SU-DHL-6 (cell line): Measurements from ENCODE around the gene USP26.
"Not testable (repeated sequence)": the region's sequence is repeated elsewhere in the genome, so short reads cannot be mapped to it uniquely, and the experiment has no call there.

Experiments
- H2AFZ ChIP-seq: fragments of 200-600 bp; sonication (generic); 2 replicates; pipeline ENCODE4 v1.6.1; 2014; ENCODE audit warnings: low read depth, mild to moderate bottlenecking, moderate library complexity, mixed read lengths, antibody characterized with exemption, low read length; ENCODE audit not compliant: severe bottlenecking
- H3F3A ChIP-seq: fragments of 200-600 bp; shearing (Covaris generic); 2 replicates; pipeline ENCODE4 v1.6.0; 2016; ENCODE audit warnings: antibody characterized with exemption, mild to moderate bottlenecking; ENCODE audit not compliant: insufficient read depth
- H3K27ac ChIP-seq: fragments of 200-600 bp; sonication (generic); 2 replicates; pipeline ENCODE4 v1.5.1; 2016; ENCODE audit warnings: low read depth, mild to moderate bottlenecking, low read length, moderate library complexity, mixed read lengths
- H3K27me3 ChIP-seq: fragments of 200-600 bp; sonication (generic), shearing (Covaris generic); 2 replicates; pipeline ENCODE4 v1.6.0; 2014; ENCODE audit warnings: mild to moderate bottlenecking, low read length
- H3K36me3 ChIP-seq: fragments of 200-600 bp; sonication (generic); 2 replicates; pipeline ENCODE4 v1.6.1; 2014; ENCODE audit warnings: mild to moderate bottlenecking, low read length, mixed read lengths
- H3K4me2 ChIP-seq: fragments of 300-600, 200-600 bp; shearing (Covaris generic), sonication (generic); 2 replicates; pipeline ENCODE4 v1.6.0; 2014; ENCODE audit warnings: low read length, low read depth, mild to moderate bottlenecking; ENCODE audit not compliant: poor library complexity, severe bottlenecking
- H3K4me3 ChIP-seq: fragments of 200-600 bp; sonication (generic); 2 replicates; pipeline ENCODE4 v1.5.1; 2014; ENCODE audit warnings: antibody characterized with exemption, low read length, mild to moderate bottlenecking, mixed read lengths; ENCODE audit not compliant: insufficient read depth, poor library complexity, severe bottlenecking
- H3K79me2 ChIP-seq: fragments of 200-600 bp; sonication (generic); 2 replicates; pipeline ENCODE4 v1.6.1; 2014; ENCODE audit warnings: mild to moderate bottlenecking, low read length, moderate library complexity; ENCODE audit not compliant: insufficient read depth
- H3K9ac ChIP-seq: fragments of 200-600 bp; sonication (generic); 2 replicates; pipeline ENCODE4 v1.7.0; 2014; ENCODE audit warnings: mild to moderate bottlenecking, low read length
- H3K9me2 ChIP-seq: fragments of 200-600 bp; sonication (generic); replicated peaks from 2 replicates; pipeline ENCODE4 v1.6.1; 2014; ENCODE audit warnings: low read length; ENCODE audit not compliant: insufficient read depth
- H3K9me3 ChIP-seq: fragments of 200-600 bp; sonication (generic); 2 replicates; pipeline ENCODE4 v1.6.1; 2014; ENCODE audit warnings: low read length, mixed read lengths; ENCODE audit not compliant: insufficient read depth
- H4K20me1 ChIP-seq: fragments of 200-600 bp; sonication (generic); 2 replicates; pipeline ENCODE4 v1.6.1; 2014; ENCODE audit warnings: low read depth, mild to moderate bottlenecking, antibody characterized with exemption, low read length, moderate library complexity, mixed read lengths
- CTCF ChIP-seq: fragments of 200-600 bp; sonication (generic); IDR thresholded peaks from one replicate; pipeline ENCODE4 v1.5.1; 2017; ENCODE audit warnings: antibody characterized with exemption, mild to moderate bottlenecking, low read length, moderate library complexity; ENCODE audit not compliant: insufficient read depth, poor library complexity, severe bottlenecking
- EZH2phosphoT487 ChIP-seq: fragments of 200-600 bp; sonication (generic), shearing (Covaris generic); conservative IDR thresholded peaks from 2 replicates; pipeline ENCODE4 v1.6.1; 2018; ENCODE audit warnings: mild to moderate bottlenecking, antibody characterized with exemption, low read length, moderate library complexity, mixed read lengths

The USP26 gene

GRCh38 chrX:133046601-133047000, 50.3 kb downstream of the USP26 start:
- Histone ChIP-seq H3F3A (no peaks in the 10 kb centered on the region), H3K36me3 (no peaks in the 10 kb centered on the region), H2AFZ (no peak overlapping the region), H4K20me1 (no peaks in the 10 kb centered on the region), H3K9ac (no peak overlapping the region), H3K4me2 (no peak overlapping the region), H3K4me3 (no peak overlapping the region), H3K79me2 (no peaks in the 10 kb centered on the region), H3K27ac (no peak overlapping the region), H3K9me2 (no peaks in the 10 kb centered on the region), H3K27me3 (no peaks in the 10 kb centered on the region), H3K9me3 (no peaks in the 10 kb centered on the region)
- no peak for TF ChIP-seq CTCF
- TF ChIP-seq EZH2phosphoT487 = no peak

- no peaks in the 10 kb centered on the region for H3F3A ChIP-seq
- TF ChIP-seq EZH2phosphoT487 (no peak), CTCF (no peak)
- no peak overlapping the region for H3K9ac ChIP-seq
- no peak overlapping the region for H3K4me2 ChIP-seq
- no peaks in the 10 kb centered on the region for H3K79me2 ChIP-seq
- H3K27me3 ChIP-seq = no peaks in the 10 kb centered on the region
- H3K36me3 ChIP-seq = no peaks in the 10 kb centered on the region
- H2AFZ ChIP-seq = no peak overlapping the region
- H3K9me3 ChIP-seq = no peaks in the 10 kb centered on the region
- no peak overlapping the region for H3K4me3 ChIP-seq
- no peak overlapping the region for H3K27ac ChIP-seq
- no peaks in the 10 kb centered on the region for H3K9me2 ChIP-seq
- no peaks in the 10 kb centered on the region for H4K20me1 ChIP-seq
Observed at GRCh38 chrX:133045986-133046385, 50.9 kb downstream of the USP26 start.

GRCh38 chrX:133044145-133044786, 52.6 kb downstream of the USP26 start:
- not testable (repeated sequence) for H3K36me3 ChIP-seq, H3K9me3 ChIP-seq, H3K27ac ChIP-seq, H2AFZ ChIP-seq, H3F3A ChIP-seq, H3K9ac ChIP-seq, H3K27me3 ChIP-seq, H3K4me3 ChIP-seq, H3K4me2 ChIP-seq, H3K79me2 ChIP-seq, H3K9me2 ChIP-seq, H4K20me1 ChIP-seq

GRCh38 chrX:133042260-133042659, 54.6 kb downstream of the USP26 start:
- H3K4me2 ChIP-seq = no peak overlapping the region
- no peaks in the 10 kb centered on the region for H4K20me1 ChIP-seq
- no peaks in the 10 kb centered on the region for H3K9me3 ChIP-seq
- H3F3A ChIP-seq = no peaks in the 10 kb centered on the region
- no peak overlapping the region for H3K27ac ChIP-seq
- H3K79me2 ChIP-seq = no peaks in the 10 kb centered on the region
- H3K36me3 ChIP-seq = no peaks in the 10 kb centered on the region
- H3K9me2 ChIP-seq = no peaks in the 10 kb centered on the region
- no peak overlapping the region for H3K4me3 ChIP-seq
- TF ChIP-seq CTCF (no peak), EZH2phosphoT487 (no peak)
- H2AFZ ChIP-seq = no peak overlapping the region
- H3K9ac ChIP-seq = no peak overlapping the region
- H3K27me3 ChIP-seq = no peaks in the 10 kb centered on the region
